WI38 (cell line): ENCODE measurements around the gene G6PC1.
"Not testable (repeated sequence)": the region's sequence is repeated elsewhere in the genome, so short reads cannot be mapped to it uniquely, and the experiment has no call there.

Source experiments
- H3K4me3 ChIP-seq: 2 replicates; pipeline ENCODE4 v1.5.1; 2011; ENCODE audit warnings: low read depth, mild to moderate bottlenecking, control low read depth, low read length
- TF ChIP-seq, protein P1 (sequence below): IDR thresholded peaks from 2 replicates; pipeline ENCODE4 v1.5.1; 2012; ENCODE audit warnings: low read depth, mild to moderate bottlenecking, control low read depth, low read length

The G6PC1 gene

DNA sequence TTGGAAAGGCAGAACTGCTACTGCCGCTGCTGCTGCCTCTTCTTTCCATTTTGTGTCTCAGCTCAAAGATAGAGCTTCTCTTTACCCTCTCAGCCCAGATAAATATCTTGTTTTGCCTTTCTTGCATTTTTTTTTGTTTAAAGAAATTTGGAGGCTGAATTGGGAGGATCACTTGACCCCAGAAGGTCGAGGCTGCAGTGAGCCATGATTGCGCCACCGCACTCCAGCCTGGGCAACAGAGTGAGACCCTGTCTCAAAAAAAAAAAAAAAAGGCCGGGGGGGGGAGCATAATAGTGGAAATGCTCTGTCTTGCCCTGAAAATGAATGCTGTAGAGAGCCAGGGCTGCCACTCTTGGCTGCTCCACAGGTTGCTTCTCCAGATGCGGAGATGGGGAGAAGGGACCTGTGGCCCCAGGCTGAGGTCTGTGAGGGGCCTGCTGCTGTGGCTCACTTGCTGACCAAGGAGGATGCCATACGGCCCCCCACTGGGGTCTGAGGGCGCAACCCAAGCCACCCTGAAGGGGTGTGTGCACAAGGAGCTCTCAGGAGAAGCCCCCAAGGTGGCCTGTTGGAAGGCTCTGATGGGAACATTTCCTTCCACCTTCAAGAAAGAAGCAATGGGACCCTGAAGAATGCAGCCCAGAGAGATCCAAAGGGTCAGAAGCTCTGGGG lies 21.5 kb upstream of the G6PC1 start:
- H3K4me3 ChIP-seq: no peak overlapping the region
- TF ChIP-seq, protein P1, sequence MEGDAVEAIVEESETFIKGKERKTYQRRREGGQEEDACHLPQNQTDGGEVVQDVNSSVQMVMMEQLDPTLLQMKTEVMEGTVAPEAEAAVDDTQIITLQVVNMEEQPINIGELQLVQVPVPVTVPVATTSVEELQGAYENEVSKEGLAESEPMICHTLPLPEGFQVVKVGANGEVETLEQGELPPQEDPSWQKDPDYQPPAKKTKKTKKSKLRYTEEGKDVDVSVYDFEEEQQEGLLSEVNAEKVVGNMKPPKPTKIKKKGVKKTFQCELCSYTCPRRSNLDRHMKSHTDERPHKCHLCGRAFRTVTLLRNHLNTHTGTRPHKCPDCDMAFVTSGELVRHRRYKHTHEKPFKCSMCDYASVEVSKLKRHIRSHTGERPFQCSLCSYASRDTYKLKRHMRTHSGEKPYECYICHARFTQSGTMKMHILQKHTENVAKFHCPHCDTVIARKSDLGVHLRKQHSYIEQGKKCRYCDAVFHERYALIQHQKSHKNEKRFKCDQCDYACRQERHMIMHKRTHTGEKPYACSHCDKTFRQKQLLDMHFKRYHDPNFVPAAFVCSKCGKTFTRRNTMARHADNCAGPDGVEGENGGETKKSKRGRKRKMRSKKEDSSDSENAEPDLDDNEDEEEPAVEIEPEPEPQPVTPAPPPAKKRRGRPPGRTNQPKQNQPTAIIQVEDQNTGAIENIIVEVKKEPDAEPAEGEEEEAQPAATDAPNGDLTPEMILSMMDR: no peak

DNA sequence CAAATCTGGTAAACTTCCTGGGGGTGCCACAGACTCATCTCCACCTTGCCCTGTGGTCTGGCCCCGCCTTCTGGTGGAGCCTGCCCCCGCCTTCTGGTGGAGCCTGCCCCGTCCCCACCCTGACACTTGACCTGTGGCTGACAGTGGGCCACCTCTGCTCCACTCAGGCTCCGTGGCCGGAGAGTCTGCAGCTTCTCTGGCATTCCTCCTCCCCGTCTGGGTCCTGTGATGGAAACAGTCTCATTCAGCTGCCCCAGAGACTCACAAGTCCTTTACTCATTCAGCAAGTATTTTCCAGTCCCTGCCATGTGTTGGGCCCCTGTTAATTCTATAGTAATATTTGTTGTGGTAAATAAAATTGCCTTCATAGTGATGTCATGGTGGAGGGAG lies 21.0 kb upstream of the G6PC1 start:
- H3K4me3 ChIP-seq: no peak overlapping the region
- TF ChIP-seq, protein P1: no peak

DNA sequence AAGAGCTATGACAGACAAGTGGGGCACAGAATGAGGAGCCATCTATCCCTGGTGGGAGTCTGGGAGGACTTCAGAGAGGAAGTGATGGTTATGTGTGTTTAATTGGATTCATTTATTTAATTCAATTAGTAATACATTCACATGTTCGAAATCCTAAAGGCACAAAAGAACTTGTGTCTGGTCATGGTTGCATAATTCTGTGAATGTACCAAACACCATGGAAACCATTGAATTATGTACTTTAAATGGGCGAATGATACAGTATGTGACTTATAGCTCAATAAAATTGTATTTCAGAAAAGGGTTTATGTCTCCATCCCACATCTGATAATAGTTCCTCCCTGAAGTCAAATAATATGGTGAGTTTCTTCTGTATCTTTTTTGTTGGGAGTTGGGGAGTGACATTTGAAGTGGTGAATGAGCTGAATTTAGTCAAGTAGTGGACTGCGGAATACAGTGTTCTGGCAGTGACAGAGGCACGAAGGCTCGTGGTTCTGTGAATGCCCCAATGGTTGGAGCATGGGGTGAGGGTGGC lies 19.8 kb upstream of the G6PC1 start:
- H3K4me3 ChIP-seq: no peak overlapping the region
- TF ChIP-seq, protein P1: no peak

DNA sequence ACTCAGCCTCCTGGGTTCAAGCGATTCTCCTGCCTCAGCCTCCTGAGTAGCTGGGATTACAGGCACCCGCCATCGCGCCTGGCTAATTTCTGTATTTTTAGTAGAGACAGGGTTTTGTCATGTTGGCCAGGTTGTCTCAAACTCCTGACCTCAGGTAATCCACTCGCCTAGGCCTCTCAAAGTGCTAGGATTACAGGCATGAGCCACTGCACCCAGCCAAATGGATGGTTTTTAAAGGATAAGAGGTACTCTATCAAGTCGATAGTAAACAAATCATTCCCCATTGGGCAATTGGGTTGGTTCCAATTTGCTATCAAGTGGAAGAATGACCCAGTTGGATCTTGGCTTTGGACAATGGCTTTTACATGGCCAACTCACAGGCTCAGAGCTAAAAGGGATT lies 18.9 kb upstream of the G6PC1 start:
- H3K4me3 ChIP-seq: not testable (repeated sequence)

DNA sequence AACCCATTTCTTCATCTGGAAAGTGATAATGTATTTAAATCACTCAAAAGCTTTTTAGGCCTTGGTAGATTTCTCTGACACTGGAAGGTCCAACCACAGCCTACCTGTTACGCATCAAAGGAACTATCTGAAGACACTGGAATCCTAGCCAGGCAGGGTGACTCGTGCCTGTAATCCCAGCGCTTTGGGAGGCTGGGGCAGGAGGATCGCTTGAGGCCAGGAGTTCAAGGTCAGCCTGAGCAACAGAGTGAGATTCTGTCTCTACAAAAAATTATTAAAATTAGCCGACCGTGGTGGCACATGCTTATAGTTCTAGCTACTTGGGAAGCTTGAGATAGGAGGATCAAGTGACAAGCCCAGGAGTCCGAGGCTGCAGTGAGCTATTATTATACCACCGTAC lies 18.4 kb upstream of the G6PC1 start:
- H3K4me3 ChIP-seq: no peak overlapping the region
- TF ChIP-seq, protein P1: no peak

DNA sequence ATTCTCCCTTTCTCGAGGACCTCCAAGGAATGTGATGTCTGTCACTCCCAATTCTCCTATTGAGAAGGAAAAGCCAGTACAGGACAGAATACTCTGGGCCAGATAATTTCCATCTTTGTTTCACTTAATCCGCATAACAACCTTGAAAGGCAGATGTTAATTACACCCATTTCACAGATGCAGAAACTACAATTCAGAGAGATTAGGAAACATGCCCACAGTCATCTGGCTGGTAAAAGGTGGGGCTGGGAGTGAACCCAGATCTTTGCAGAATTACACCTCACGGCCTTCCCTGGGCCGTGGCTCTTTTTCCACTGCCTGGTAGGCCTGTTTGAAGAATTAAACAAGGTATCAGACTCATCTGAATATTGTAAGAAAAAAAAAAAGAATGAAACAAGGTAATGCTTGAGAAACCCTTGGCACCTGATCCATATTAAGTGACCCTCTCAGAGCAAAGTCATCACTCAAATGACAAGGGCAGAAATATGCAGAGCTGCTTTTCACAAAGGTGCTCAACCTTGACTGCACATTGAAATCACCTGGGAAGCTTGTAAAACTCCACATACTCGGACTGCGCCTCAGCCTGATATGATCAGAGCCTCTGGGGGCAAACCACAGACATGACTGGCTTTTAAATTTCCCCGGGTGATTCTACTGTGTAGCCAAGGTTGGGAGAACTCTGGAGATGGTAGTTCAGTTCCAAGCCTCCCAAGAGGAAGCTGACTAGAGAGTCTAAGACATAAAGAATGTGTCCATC lies 16.6 kb upstream of the G6PC1 start:
- H3K4me3 ChIP-seq: no peak overlapping the region
- TF ChIP-seq, protein P1: no peak

DNA sequence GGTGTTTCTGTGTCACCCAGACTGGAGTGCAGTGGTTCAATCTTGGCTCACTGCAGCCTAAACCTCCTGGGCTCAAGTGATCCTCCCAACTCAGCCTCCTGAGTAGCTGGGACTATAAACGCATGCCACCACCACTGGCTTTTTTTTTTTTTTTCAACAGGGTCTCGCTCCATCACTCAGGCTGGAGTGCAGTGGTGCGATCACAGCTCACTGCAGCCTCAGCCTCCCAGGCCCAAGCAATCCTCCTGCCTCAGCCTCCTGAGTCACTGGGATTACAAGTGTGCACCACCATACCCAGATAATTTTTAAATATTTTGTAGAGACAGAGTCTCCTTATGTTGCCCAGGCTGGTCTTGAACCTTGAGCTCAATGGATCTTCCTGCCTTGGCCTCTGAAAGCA lies 14.8 kb upstream of the G6PC1 start:
- not testable (repeated sequence) for H3K4me3 ChIP-seq

DNA sequence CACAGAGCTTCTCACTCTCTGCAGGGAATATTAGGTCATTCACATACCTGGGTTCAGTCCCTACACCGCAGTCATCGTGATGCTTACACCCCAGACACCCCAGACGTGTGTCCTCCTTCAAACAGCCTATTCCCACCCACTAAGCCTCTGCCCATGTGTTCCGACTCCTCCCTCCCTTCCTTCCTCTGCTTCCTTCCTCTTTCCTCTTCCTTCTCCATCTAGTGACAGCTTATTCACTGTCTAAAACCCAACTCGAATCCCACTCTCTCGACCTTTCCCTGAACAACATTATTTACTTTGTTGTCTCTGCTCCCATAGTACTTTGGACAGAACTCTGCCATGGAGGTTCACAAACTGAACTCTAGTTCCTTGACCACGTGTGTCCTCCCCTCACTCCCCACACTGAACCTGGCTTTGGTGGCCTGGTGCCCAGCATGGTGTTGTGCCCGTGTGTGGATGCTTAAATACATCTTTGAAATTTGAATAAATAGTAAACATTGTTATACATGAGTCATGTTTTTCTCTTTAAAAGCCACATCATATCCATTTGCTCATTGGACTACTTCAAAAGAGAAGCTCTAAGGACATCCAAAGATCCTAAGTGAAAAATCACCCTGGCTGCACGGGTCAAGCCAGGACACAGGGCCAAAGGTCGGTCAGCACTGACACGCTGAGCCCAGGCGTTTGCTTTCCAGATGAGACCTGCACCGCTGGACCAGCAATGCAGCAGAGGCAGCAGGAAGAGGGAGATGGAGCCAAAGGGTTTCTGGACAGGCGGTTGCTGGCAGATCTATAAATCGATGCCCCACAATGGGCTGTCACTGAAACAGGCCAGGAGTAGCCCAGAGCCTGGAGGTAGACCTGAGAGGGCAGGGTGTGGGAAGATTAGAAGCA lies 14.1 kb upstream of the G6PC1 start:
- TF ChIP-seq, protein P1: no peak
- no peak overlapping the region for H3K4me3 ChIP-seq
